Measurements from ENCODE around the gene CDH12.

Gene CDH12

GRCh38 chr5:22354956-22355355 lies 498.2 kb downstream of the CDH12 start:
- Histone ChIP-seq H3K27ac (ENCODE audit: low read length) (no peak overlapping the region), H3K27me3 (ENCODE audit: low read depth, low read length) (no peaks in the 10 kb centered on the region), H3K4me3 (ENCODE audit: low read length) (no peak overlapping the region), H3K4me2 (ENCODE audit: low read length) (no peak overlapping the region), H3K79me2 (ENCODE audit: low read length) (no peaks in the 10 kb centered on the region), H4K20me1 (ENCODE audit: insufficient read depth, low read length) (no peaks in the 10 kb centered on the region), H3K9me3 (ENCODE audit: insufficient read depth, low read length) (no peaks in the 10 kb centered on the region), H3K4me1 (ENCODE audit: low read length) (no peaks in the 10 kb centered on the region), H3K9ac (ENCODE audit: low read length) (no peak overlapping the region), H2AFZ (ENCODE audit: low read depth, low read length) (no peak overlapping the region), H3K36me3 (replicated peaks; ENCODE audit: low read depth, low read length) (no peaks in the 10 kb centered on the region)
- TF ChIP-seq EZH2phosphoT487 (IDR thresholded peaks at IDR 0.05; ENCODE audit: low read depth) (no peak), CTCF (IDR thresholded peaks at IDR 0.05; ENCODE audit: low read depth, low read length) (no peak)

GRCh38 chr5:22352493-22352892 lies 500.7 kb downstream of the CDH12 start:
- TF ChIP-seq EZH2phosphoT487 (IDR thresholded peaks at IDR 0.05; ENCODE audit: low read depth) (no peak), CTCF (IDR thresholded peaks at IDR 0.05; ENCODE audit: low read depth, low read length) (no peak)
- Histone ChIP-seq H3K27me3 (ENCODE audit: low read depth, low read length) (no peaks in the 10 kb centered on the region), H3K9ac (ENCODE audit: low read length) (no peak overlapping the region), H3K27ac (ENCODE audit: low read length) (no peak overlapping the region), H3K4me3 (ENCODE audit: low read length) (no peak overlapping the region), H3K36me3 (replicated peaks; ENCODE audit: low read depth, low read length) (no peaks in the 10 kb centered on the region), H3K4me2 (ENCODE audit: low read length) (no peak overlapping the region), H3K79me2 (ENCODE audit: low read length) (no peaks in the 10 kb centered on the region), H3K9me3 (ENCODE audit: insufficient read depth, low read length) (no peaks in the 10 kb centered on the region), H4K20me1 (ENCODE audit: insufficient read depth, low read length) (no peaks in the 10 kb centered on the region), H3K4me1 (ENCODE audit: low read length) (no peaks in the 10 kb centered on the region), H2AFZ (ENCODE audit: low read depth, low read length) (no peak overlapping the region)

- TF ChIP-seq EZH2phosphoT487 (IDR thresholded peaks at IDR 0.05; ENCODE audit: low read depth), result no peak
- no peak for TF ChIP-seq CTCF (IDR thresholded peaks at IDR 0.05; ENCODE audit: low read depth, low read length)
- no peaks in the 10 kb centered on the region for H3K36me3 ChIP-seq (replicated peaks; ENCODE audit: low read depth, low read length)
- no peak overlapping the region for H3K9ac ChIP-seq (ENCODE audit: low read length)
- no peak overlapping the region for H3K27ac ChIP-seq (ENCODE audit: low read length)
- no peak overlapping the region for H3K4me2 ChIP-seq (ENCODE audit: low read length)
- H3K4me1 ChIP-seq (ENCODE audit: low read length), result no peaks in the 10 kb centered on the region
- no peaks in the 10 kb centered on the region for H3K27me3 ChIP-seq (ENCODE audit: low read depth, low read length)
- no peaks in the 10 kb centered on the region for H3K79me2 ChIP-seq (ENCODE audit: low read length)
- no peak overlapping the region for H2AFZ ChIP-seq (ENCODE audit: low read depth, low read length)
- no peak overlapping the region for H3K4me3 ChIP-seq (ENCODE audit: low read length)
- no peaks in the 10 kb centered on the region for H3K9me3 ChIP-seq (ENCODE audit: insufficient read depth, low read length)
- no peaks in the 10 kb centered on the region for H4K20me1 ChIP-seq (ENCODE audit: insufficient read depth, low read length)
These were observed 502.0 kb downstream of the CDH12 start for GRCh38 chr5:22351178-22351577.

DNA sequence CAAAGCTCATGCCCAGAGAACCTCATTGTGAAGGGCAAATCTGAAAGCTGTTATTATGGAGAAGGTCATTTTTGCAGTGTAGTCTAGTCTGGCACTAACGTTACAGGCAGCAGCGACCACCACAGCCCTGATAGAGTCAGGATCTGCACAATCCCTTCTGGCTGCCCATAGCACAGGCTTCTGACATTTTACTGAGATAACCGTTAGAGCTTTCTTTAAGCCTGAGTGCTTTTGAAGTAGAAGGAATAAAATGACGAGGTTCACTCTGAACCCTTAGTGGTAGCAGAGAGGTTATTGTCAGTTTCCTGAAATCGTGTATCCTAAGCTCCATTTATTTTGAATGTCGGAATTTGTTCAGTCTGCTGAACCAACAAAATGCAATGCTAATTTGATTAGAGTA lies 505.1 kb downstream of the CDH12 start:
- Histone ChIP-seq H3K79me2 (ENCODE audit: low read length) (no peaks in the 10 kb centered on the region), H3K27ac (ENCODE audit: low read length) (no peak overlapping the region), H3K27me3 (ENCODE audit: low read depth, low read length) (no peaks in the 10 kb centered on the region), H2AFZ (ENCODE audit: low read depth, low read length) (no peak overlapping the region), H4K20me1 (ENCODE audit: insufficient read depth, low read length) (no peaks in the 10 kb centered on the region), H3K9me3 (ENCODE audit: insufficient read depth, low read length) (no peaks in the 10 kb centered on the region), H3K36me3 (replicated peaks; ENCODE audit: low read depth, low read length) (no peaks in the 10 kb centered on the region), H3K4me2 (ENCODE audit: low read length) (no peak overlapping the region), H3K4me1 (ENCODE audit: low read length) (no peaks in the 10 kb centered on the region), H3K4me3 (ENCODE audit: low read length) (no peak overlapping the region), H3K9ac (ENCODE audit: low read length) (no peak overlapping the region)
- TF ChIP-seq CTCF (IDR thresholded peaks at IDR 0.05; ENCODE audit: low read depth, low read length) (no peak), EZH2phosphoT487 (IDR thresholded peaks at IDR 0.05; ENCODE audit: low read depth) (no peak)
